Astrocyte (in vitro differentiated cells and primary cell): ENCODE results near the gene PCCA.

Experiments
- EZH2 ChIP-seq: IDR thresholded peaks from 2 replicates; pipeline ENCODE4 v1.6.1; 2012; ENCODE audit warnings: mild to moderate bottlenecking, low read length, inconsistent platforms; ENCODE audit not compliant: insufficient read depth
- TF ChIP-seq, protein P1 (sequence below): IDR thresholded peaks from 2 replicates; pipeline ENCODE4 v1.5.1; 2011; ENCODE audit warnings: low read depth, mild to moderate bottlenecking, inconsistent platforms, low read length, moderate library complexity; ENCODE audit not compliant: insufficient read depth

DNA sequence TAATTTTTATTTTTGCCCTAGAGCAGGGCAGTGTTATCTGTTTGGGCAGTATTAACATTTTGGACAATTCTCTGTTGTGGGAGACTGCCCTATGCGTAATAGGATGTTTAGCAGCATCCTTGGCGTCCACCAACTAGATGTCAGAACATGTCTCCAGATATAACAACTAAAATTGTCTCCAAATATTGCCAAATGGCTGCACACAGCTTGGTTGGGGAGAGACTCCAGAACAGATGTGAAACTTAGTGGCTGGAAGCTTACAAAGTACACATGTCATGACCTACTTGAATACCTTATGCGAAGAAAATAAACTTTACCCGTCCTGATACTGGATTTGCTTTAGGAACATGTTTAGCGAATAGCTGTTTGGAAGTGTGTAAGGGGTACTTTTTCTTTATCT, 376.7 kb downstream of the PCCA start:
- TF ChIP-seq, protein P1, sequence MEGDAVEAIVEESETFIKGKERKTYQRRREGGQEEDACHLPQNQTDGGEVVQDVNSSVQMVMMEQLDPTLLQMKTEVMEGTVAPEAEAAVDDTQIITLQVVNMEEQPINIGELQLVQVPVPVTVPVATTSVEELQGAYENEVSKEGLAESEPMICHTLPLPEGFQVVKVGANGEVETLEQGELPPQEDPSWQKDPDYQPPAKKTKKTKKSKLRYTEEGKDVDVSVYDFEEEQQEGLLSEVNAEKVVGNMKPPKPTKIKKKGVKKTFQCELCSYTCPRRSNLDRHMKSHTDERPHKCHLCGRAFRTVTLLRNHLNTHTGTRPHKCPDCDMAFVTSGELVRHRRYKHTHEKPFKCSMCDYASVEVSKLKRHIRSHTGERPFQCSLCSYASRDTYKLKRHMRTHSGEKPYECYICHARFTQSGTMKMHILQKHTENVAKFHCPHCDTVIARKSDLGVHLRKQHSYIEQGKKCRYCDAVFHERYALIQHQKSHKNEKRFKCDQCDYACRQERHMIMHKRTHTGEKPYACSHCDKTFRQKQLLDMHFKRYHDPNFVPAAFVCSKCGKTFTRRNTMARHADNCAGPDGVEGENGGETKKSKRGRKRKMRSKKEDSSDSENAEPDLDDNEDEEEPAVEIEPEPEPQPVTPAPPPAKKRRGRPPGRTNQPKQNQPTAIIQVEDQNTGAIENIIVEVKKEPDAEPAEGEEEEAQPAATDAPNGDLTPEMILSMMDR: no peak
- no peak for TF ChIP-seq EZH2
